HPDE6-E6E7 (cell line): ENCODE measurements around the gene FIBCD1.
"Not testable (repeated sequence)": the region's sequence is repeated elsewhere in the genome, so short reads cannot be mapped to it uniquely, and the experiment has no call there.

Experiments
- DNase-seq: peaks from one replicate; pipeline ENCODE4 v3.0.0; 2011; ENCODE audit warnings: missing footprints; ENCODE audit errors: extremely low spot score

FIBCD1 gene

GRCh38 chr9:130973686-130974281 lies 34.7 kb upstream of the FIBCD1 start:
- DNase-seq = no peak

- no peak for DNase-seq
Measured at GRCh38 chr9:130972957-130973685, 34.1 kb upstream of the FIBCD1 start.

DNA sequence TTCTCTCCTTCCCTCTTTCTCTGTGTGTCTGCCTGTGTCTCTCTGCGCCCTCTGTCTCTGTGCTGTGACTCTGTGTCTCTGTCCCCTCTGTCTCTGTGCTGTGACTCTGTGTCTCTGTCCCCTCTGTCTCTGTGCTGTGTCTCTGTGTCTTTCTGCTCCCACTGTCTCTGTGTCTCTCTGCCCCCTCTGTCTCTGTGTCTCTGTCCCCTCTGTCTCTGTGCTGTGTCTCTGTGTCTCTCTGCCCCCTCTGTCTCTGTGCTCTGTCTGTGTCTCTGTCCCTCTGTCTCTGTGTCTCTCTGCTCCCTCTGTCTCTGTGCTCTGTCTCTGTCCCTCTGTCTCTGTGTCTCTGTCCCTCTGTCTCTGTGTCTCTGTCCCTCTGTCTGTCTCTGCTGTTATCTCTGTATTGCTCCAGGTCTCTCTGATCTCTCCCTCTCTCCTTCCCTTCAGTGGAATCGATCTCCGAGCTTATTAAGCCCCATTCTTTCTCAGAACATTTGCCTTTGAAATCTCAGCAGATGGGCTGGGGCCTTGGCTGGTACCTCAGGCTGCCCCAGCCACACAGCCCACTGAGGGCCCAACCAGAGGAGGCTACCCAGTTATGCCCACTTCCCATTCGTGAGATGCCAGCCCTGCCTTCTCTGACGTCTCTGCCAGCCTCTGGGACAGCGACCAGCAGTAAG lies 33.4 kb upstream of the FIBCD1 start:
- DNase-seq = no peak

- DNase-seq = no peak
Measured at GRCh38 chr9:130971294-130971849, 32.3 kb upstream of the FIBCD1 start.

GRCh38 chr9:130970855-130971254 lies 31.8 kb upstream of the FIBCD1 start:
- no peak for DNase-seq

DNA sequence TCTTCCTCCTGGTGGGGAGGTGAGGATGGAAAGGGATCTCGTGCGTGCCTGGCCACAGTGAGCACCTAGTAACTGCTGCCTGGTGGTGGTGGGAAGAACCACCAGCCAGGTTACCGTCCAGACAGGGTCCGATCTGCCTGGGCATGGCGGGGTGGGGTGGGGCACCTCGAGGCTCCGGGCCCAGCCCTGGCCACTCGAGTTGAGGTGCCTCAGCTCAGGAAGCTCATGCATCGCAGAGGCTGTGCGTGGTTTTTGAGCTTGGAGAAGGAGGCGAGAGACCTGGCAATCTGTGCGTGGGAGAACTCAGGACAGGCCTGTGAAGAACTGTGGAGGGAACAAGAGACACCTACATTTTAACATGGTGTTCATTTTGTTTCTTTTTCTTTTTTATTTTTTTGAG lies 31.0 kb upstream of the FIBCD1 start:
- no peak for DNase-seq

- no peak for DNase-seq
Measured at GRCh38 chr9:130965680-130966079, 26.6 kb upstream of the FIBCD1 start.

DNA sequence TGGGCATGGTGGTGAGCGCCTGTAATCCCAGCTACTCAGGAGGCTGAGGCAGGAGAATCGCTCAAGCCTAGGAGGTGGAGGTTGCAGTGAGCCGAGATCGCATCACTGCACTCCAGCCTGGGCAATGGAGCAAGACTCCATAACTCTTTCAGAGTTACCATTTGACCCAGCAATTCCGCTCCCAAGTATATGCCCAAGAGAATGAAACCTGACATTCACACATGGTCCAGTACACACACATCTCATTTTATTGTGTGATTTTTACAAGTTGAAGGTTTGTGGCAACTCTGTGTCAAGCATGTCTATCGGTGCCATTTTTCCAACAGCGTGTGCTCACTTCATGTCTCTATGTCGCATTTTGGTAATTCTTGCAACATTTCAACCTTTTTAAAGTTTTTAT lies 24.9 kb upstream of the FIBCD1 start:
- DNase-seq = no peak

GRCh38 chr9:130963337-130963908 lies 24.4 kb upstream of the FIBCD1 start:
- DNase-seq = no peak

DNA sequence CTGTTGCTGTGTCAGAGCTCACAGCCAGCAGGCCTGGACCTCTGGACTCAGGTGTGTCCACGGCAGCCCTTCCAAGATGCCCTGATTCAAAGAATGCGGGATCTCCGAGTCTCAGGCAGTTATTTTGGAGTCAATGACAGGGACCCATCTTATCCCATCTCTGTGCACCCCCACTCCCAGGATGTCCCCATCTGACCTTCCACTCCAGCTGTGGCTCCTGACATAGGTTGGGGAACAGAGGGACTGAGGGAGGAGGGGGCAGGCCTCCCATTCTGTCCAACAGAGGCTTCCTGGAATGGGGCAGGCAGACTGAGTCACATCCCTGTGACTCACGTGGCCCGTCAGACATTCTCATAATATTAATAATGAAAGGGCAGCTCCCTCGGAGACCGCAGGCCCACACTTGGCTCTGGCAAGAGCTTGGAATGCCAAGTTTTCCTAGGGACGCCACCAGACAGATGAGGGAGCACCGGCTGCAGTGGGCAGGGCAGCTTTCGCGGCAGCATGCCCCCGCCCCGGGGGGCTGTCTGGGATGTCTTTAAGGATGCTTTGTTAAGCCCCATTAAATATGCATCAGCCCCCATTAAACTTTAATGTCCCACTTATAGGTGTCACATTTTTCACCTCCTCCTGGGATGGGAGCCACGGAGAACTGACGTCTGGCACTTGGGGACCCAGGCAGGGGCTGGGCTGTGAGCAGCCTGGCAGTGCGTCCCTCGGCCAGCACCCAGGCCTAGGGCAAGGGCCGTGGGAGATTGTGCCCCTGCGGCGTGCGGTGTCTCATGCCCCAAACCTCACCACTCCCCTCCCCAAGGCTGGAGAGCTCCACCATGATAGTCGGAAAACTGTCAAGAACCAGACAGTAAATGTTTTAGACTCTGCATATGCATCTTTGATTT lies 23.6 kb upstream of the FIBCD1 start:
- peak; percentile 99 for DNase-seq

GRCh38 chr9:130961511-130962300 lies 22.7 kb upstream of the FIBCD1 start:
- no peak for DNase-seq

DNA sequence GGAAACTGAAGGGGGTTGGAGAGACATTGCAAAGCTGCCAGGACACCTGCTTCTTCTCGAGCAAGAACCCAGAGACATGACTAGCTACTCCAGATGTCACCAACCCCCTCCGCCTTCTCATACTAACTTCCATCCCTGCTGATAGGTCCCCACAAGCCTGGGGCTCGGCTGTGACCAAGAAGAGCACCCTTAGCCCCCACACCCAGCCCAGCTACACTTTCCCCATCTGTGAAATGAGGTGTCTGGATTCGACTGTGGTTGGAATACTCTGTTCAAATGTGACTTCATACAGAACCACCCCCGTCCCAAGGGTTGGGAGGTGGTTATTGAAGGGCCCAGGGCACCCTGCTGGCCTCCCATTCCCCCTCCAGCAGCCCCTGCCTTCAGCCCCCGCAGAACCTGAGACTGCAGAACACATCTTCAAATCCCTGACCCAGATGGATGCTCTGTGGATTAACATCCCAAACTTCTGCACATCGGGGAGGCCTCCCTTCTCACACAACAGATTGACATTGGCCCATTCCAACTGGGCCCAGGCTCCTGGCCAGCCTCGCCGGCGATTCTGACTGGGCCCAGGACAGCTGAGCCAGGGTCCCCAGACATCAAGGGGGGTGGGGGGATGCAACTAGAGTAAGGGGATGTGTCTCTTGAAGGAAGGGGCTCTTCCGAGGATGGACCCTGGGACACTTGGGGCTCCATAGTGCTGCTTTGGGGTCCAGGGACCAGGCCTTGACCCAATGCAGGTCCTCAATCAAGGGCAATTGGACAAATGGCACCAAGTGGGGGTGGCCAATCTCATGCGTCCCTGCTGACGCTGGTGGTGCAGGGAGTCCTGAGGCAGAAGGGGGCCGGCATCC lies 21.7 kb upstream of the FIBCD1 start:
- DNase-seq = no peak

DNA sequence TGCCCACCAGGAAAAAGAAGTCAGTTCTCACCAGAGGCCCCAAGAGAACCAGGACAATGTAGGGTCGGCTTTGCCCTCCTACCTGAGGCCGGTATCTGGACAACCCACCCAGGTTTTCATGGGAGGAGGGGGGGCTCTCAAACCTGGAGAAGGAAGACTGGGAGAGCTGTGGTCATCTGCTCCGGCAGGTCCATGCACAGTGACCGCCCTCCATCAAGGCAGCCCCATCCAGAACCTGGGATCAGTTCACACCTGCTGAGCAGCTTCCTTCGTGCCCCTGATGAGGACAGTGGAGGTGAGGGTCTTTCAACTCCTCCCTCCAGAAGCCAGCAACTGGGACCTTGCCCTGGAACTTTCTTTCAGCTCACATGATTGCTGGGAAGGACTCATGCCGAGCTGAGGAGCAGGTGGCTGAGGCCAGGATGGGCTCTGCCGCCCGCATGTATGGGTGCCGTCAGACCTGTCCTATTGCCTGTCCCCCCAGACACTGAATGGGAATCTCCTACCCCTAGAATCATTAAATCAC lies 20.8 kb upstream of the FIBCD1 start:
- DNase-seq = no peak

- not testable (repeated sequence) for DNase-seq
Measured at GRCh38 chr9:130958564-130958963, 19.5 kb upstream of the FIBCD1 start.

DNA sequence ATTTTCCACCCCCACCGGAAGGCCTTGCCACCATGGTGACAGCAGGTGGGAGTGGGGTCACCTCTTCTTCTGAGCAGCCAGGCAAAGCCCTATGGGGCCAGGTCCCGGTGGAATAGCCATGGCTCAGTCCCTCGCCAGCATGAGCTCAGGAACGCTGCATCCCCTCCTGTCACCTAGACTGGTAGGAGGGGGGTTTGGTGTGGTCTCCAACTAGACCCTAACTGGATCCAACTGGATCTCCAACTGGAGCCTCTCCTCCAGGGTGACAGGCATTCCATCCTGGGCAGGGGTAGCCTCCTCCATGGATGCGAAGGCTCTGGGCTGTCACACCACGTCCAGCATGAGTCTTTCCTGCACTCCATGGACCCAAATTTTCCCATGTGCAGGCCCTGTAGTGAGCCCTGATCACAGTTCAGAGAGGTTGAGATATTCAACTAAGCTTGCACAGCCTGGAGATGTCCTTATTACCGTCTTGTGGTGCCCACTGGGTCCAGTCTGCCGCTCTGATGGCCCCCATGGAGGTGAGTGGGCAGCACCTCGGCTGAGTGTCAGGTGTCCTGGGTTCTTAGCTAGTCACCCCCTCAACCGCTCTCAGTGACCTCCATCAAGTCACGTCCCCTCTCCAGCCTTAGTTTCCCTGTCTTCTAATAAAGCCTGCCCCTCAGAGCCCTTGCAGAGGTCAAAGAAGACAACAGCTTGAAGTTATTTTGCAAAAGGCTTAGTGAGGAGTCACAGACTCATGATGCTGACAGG lies 18.6 kb upstream of the FIBCD1 start:
- DNase-seq = no peak

DNA sequence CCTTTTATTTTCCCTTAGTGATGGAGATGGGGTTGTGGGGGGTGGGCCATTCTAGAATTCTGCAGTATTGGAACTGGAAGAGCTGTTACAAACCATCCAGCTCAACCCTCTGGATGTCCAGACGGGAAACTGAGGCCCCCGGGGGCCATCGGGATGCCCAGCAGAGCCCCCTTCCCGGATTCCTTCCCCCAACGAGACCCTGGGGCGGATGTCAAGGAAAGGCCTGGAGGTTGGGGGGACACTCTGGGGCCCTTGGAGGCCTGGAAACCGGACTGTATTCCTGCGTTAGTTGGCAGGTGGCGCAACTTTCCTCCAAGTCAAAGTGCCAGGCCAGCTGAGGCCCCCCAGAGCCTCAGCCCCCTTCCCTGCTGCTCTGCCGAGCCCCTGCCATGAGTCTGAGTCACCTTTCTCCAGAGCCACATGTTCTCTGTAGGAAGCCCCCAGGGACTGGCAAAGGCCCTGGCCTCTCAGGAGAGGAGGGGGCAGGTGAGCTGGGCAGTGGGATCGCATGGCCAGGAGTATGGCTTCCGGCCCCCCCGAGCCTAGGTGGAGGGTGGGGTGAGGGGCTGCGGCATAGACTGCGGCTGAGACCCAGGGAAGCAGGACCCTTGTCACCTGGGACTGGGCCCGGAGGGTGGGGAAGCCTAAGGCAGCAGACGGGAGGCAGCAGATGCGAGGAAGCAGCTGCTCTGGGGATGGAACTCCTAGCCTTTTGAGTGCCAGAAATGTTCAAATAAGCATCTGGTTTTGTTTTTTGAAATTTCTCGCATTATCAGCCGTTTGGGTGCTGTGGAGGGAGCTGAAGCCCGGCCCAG lies 17.8 kb upstream of the FIBCD1 start:
- DNase-seq = no peak

DNA sequence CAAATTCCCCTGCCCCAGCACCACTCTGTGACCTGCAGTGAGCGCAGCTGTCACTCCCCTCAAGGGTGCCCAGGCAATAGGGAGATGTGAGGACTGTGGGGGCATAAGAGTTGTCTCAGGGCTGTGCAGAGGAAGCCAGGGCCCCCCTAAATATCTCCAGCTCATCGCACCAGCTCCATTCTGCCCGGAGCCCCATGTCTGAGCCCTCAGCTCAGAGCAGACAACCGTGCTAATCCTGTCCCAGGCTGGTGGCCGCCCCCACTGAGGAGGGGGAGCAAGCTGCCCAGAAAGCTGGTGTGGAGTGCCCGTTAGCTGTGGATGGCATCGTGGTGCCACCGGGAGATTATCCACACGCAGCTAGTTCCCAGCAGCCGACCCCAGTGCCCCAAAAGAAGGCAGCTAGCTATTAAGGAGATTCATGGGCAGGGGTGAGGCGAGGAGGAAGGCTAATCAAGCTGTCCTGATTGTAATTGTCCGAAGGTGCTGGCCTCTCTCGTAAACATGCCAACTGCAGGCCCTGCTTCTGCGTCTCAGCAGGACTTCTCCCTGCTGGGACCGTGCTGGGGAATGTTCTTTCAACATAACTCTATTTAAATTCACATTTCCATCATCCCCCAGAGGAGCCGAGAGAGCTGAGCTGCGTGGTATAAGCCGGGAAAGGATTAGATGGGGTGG lies 17.0 kb upstream of the FIBCD1 start:
- no peak for DNase-seq
